ENCODE measurements around the gene CAVIN3. TPM values are rescaled to one million over a fixed set of nuclear protein-coding genes. Genes with fewer than 3 reads are reported as not detected.

CAVIN3 gene
- total and polyA plus RNA-seq, 10 of the 15 experiments (the other 5 are each of a cell fraction or from before 2014, with no cell fraction given) = 0.05 to 13.9 (median 4.5) TPM

DNA sequence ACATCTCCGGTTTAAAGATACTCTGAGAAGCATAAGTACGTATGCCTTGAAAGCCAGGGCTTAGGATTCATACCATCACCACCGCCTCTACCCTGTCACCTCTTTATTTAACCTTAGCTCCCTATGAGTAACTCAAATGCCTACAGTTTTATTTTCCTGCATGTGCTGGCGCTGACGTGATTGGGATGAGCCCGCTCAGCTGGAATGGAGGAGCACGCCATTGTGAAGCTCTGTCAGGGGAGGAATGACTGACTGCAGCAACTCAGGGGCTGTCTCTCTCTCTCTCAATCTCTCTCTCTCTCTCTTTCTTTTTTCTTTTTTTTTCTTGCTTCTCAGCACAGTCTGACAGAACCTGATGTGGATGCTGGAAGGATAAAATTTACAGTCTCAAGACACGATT, 12.4 kb downstream of the CAVIN3 start (continued):
- TF ChIP-seq, protein P1, sequence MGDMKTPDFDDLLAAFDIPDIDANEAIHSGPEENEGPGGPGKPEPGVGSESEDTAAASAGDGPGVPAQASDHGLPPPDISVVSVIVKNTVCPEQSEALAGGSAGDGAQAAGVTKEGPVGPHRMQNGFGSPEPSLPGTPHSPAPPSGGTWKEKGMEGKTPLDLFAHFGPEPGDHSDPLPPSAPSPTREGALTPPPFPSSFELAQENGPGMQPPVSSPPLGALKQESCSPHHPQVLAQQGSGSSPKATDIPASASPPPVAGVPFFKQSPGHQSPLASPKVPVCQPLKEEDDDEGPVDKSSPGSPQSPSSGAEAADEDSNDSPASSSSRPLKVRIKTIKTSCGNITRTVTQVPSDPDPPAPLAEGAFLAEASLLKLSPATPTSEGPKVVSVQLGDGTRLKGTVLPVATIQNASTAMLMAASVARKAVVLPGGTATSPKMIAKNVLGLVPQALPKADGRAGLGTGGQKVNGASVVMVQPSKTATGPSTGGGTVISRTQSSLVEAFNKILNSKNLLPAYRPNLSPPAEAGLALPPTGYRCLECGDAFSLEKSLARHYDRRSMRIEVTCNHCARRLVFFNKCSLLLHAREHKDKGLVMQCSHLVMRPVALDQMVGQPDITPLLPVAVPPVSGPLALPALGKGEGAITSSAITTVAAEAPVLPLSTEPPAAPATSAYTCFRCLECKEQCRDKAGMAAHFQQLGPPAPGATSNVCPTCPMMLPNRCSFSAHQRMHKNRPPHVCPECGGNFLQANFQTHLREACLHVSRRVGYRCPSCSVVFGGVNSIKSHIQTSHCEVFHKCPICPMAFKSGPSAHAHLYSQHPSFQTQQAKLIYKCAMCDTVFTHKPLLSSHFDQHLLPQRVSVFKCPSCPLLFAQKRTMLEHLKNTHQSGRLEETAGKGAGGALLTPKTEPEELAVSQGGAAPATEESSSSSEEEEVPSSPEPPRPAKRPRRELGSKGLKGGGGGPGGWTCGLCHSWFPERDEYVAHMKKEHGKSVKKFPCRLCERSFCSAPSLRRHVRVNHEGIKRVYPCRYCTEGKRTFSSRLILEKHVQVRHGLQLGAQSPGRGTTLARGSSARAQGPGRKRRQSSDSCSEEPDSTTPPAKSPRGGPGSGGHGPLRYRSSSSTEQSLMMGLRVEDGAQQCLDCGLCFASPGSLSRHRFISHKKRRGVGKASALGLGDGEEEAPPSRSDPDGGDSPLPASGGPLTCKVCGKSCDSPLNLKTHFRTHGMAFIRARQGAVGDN (IDR thresholded peaks at IDR 0.05) = no peak
- no peak for TF ChIP-seq JUNB (IDR thresholded peaks at IDR 0.05)
- no peak for TF ChIP-seq TBL1XR1 (IDR thresholded peaks at IDR 0.05; ENCODE audit: low read depth, low read length)

DNA sequence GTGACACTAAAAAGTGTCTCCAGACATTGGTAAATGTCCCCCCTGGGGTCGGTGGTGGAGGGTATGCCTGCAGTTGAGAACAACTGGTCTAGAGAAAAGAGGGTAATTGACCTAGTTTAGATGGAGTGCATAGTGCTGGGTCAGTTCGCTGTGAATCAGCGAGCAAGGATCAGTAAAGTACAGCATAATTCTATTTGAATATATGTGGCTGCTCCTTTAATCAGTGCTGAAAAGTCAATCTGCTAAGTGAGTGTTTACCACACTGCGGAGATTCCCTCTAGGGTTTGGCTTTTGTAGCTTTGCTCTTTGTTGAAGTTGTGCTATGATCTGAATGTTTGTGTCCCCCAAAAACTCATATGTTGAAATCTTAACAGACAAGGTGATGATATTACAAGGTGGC, 15.0 kb downstream of the CAVIN3 start:
- FAIRE-seq (no peak), DNase-seq (ENCODE audit: low read depth, low spot score) (no peak), ATAC-seq (peak; percentile 53; the same call in 2 of the 3 replicates)
- ChIA-PET CTCF (interaction anchor here (1.2 to 3.0 kb wide), 6 partner anchors 9 to 242 kb away, joined by 3 to 24 read pairs (median 7); partner anchors contain the start of gene CAVIN3), SMC1A (ENCODE audit: uncharacterized antibody, unreplicated experiment) (interaction anchor here (1.2 to 2.0 kb wide), 3 partner anchors 10 to 48 kb away, joined by 5 to 9 read pairs (median 6); no protein-coding TSS in a partner anchor), POLR2A (no interaction called here), RAD21 (ENCODE audit: unreplicated experiment) (interaction anchor here (0.8 to 1.6 kb wide), 2 partner anchors 13 to 313 kb away, joined by 3 read pairs; no protein-coding TSS in a partner anchor)
- no peaks in the 10 kb centered on the region for H3K4me1 ChIP-seq (ENCODE audit: control insufficient read depth, insufficient read depth, low read length)
- intact Hi-C loops (cut with micrococcal nuclease; ENCODE audit: unreplicated experiment) (no loop called here), in situ Hi-C loops (cut with MboI) (no loop called here)
- H3K79me2 ChIP-seq (ENCODE audit: control insufficient read depth, insufficient read depth, low read length) = no peaks in the 10 kb centered on the region
- TF ChIP-seq ZNF217 (IDR thresholded peaks at IDR 0.05) (no peak), KAT2A (conservative IDR thresholded peaks at IDR 0.05; ENCODE audit: control insufficient read depth, low read depth, low read length) (no peak), ZNF274 (IDR thresholded peaks at IDR 0.05; ENCODE audit: insufficient read depth, insufficient read length) (no peak), ATF7 (IDR thresholded peaks at IDR 0.05; ENCODE audit: low read depth) (no peak), CHD4 (IDR thresholded peaks at IDR 0.05) (no peak), RUNX3 (IDR thresholded peaks at IDR 0.05; ENCODE audit: low read length) (no peak), SREBF2 (IDR thresholded peaks at IDR 0.05; ENCODE audit: low read length) (no peak), JUNB (IDR thresholded peaks at IDR 0.05) (no peak), CREM (IDR thresholded peaks at IDR 0.05; ENCODE audit: low read depth) (no peak), ZNF207 (IDR thresholded peaks at IDR 0.05; ENCODE audit: borderline replicate concordance) (no peak), RFX5 (IDR thresholded peaks at IDR 0.05; ENCODE audit: low read depth, low read length) (no peak), YY1 (IDR thresholded peaks at IDR 0.05; ENCODE audit: low read depth, low read length) (no peak)
- TF ChIP-seq, protein P2, sequence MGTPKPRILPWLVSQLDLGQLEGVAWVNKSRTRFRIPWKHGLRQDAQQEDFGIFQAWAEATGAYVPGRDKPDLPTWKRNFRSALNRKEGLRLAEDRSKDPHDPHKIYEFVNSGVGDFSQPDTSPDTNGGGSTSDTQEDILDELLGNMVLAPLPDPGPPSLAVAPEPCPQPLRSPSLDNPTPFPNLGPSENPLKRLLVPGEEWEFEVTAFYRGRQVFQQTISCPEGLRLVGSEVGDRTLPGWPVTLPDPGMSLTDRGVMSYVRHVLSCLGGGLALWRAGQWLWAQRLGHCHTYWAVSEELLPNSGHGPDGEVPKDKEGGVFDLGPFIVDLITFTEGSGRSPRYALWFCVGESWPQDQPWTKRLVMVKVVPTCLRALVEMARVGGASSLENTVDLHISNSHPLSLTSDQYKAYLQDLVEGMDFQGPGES (IDR thresholded peaks at IDR 0.05) = no peak
- BruUV-seq (replicated peaks) = no TSS peak
- H4K20me1 ChIP-seq (ENCODE audit: control insufficient read depth, insufficient read depth) = no peaks in the 10 kb centered on the region
- H2AFZ ChIP-seq (ENCODE audit: control insufficient read depth, low read depth, low read length) = no peak overlapping the region
- 46% methylated on average over 4 of the region's 4 CpGs for WGBS (ENCODE audit: insufficient coverage, insufficient replicate concordance, low lambda C conversion rate, missing lambda C conversion rate)
- no peak overlapping the region for H3K4me3 ChIP-seq
- H3K36me3 ChIP-seq (ENCODE audit: control insufficient read depth in 2 of 2, insufficient read depth in 2 of 2, low read length in 1 of 2) = no peaks in the 10 kb centered on the region
- no peak overlapping the region for H3K27ac ChIP-seq (ENCODE audit: control insufficient read depth, insufficient read depth)
- H3K4me2 ChIP-seq (ENCODE audit: control insufficient read depth, insufficient read depth) = no peak overlapping the region
- H3K9me3 ChIP-seq (replicated peaks; ENCODE audit: control insufficient read depth, insufficient read depth, low read length) = no peaks in the 10 kb centered on the region
- H3K9ac ChIP-seq (ENCODE audit: control insufficient read depth, insufficient read depth, low read length) = no peak overlapping the region
- peaks cover 0 to 2% of the 10 kb centered on the region in 2 experiments; a peak in 1 of 4 replicates for H3K27me3 ChIP-seq (replicated peaks in 1 of 2; ENCODE audit: control insufficient read depth in 2 of 2, insufficient read depth in 2 of 2, low read length in 1 of 2)
